UCSD-AML1 (cell line): ENCODE measurements around the gene NDUFA11.
"Not testable (repeated sequence)": the region's sequence is repeated elsewhere in the genome, so short reads cannot be mapped to it uniquely, and the experiment has no call there.

ENCODE experiments used
- DNase-seq: peaks from one replicate; lab custom pipeline; 2025; ENCODE audit not compliant: unreplicated experiment; lab: John Stamatoyannopoulos, UW

Gene NDUFA11

GRCh38 chr19:5863030-5863665 is 40.4 kb downstream of the NDUFA11 start:
- no peak for DNase-seq

GRCh38 chr19:5857203-5858081 is 46.1 kb downstream of the NDUFA11 start:
- DNase-seq = no peak

- DNase-seq = not testable (repeated sequence)
Measured at GRCh38 chr19:5855151-5855550, 48.4 kb downstream of the NDUFA11 start.

- not testable (repeated sequence) for DNase-seq
Measured at GRCh38 chr19:5854121-5854520, 49.5 kb downstream of the NDUFA11 start.

- no peak for DNase-seq
Measured at GRCh38 chr19:5851302-5851701, 52.3 kb downstream of the NDUFA11 start, which contains the start of gene FUT3. TSS of gene FUT3 (minus strand) at chr19:5851449.

GRCh38 chr19:5850743-5851293 is 52.8 kb downstream of the NDUFA11 start:
- no peak for DNase-seq

- DNase-seq = no peak
Measured at GRCh38 chr19:5850189-5850588, 53.4 kb downstream of the NDUFA11 start.

GRCh38 chr19:5848621-5849020 is 55.0 kb downstream of the NDUFA11 start:
- not testable (repeated sequence) for DNase-seq

- not testable (repeated sequence) for DNase-seq
Measured at GRCh38 chr19:5847846-5848245, 55.7 kb downstream of the NDUFA11 start.
